ENCODE data around the gene GOPC. TPM values are rescaled to one million over a fixed set of nuclear protein-coding genes. Genes with fewer than 3 reads are reported as not detected.

The GOPC gene
- total RNA-seq, 1 donor from 2014 or later: 48.8 TPM

DNA sequence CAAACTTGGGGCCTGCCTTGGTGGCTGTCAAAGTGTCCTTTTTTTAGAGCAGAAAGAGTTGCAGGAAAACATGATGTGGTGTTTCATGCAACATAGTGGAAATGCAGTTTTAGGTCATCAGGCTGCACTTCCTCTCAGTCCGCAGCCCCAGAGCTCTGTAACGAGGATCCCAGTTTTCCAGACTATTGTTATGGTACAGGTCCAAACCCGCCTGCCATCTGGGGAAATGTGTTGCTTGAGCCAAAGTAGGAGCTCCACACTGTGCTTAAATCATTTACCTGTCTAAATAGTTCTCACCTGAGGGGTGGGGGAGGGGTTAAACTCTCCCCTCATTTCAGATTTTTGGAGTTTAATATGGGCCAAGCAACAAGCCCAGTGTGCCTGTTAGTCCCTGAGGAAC, 59.8 kb downstream of the GOPC start:
- TF ChIP-seq, protein P1, sequence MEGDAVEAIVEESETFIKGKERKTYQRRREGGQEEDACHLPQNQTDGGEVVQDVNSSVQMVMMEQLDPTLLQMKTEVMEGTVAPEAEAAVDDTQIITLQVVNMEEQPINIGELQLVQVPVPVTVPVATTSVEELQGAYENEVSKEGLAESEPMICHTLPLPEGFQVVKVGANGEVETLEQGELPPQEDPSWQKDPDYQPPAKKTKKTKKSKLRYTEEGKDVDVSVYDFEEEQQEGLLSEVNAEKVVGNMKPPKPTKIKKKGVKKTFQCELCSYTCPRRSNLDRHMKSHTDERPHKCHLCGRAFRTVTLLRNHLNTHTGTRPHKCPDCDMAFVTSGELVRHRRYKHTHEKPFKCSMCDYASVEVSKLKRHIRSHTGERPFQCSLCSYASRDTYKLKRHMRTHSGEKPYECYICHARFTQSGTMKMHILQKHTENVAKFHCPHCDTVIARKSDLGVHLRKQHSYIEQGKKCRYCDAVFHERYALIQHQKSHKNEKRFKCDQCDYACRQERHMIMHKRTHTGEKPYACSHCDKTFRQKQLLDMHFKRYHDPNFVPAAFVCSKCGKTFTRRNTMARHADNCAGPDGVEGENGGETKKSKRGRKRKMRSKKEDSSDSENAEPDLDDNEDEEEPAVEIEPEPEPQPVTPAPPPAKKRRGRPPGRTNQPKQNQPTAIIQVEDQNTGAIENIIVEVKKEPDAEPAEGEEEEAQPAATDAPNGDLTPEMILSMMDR (IDR thresholded peaks at IDR 0.05; ENCODE audit: unreplicated experiment): no peak
- Mint-ChIP-seq H3K9me3 (ENCODE audit: low read depth) (no peaks in the 10 kb centered on the region), H3K27me3 (no peaks in the 10 kb centered on the region), H3K27ac (no peak overlapping the region), H3K4me1 (ENCODE audit: low read depth) (peaks cover 8% of the 10 kb centered on the region), H3K4me3 (ENCODE audit: low read depth) (no peak overlapping the region), H3K36me3 (ENCODE audit: insufficient read depth) (peaks cover 39% of the 10 kb centered on the region)
- DNase-seq (ENCODE audit: low spot score, unreplicated experiment): no peak

DNA sequence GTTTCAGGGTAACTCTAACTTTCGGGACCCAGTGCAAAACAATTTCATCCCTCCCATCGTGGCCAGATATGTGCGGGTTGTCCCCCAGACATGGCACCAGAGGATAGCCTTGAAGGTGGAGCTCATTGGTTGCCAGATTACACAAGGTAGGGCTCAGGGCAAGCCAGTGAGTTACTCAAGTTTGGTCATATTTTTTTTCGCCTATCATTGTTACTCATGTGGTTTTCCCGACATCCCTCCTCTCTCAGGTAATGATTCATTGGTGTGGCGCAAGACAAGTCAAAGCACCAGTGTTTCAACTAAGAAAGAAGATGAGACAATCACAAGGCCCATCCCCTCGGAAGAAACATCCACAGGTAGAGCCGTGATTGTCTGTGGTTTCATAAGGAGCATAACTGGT, 61.6 kb downstream of the GOPC start:
- Mint-ChIP-seq H3K36me3 (ENCODE audit: insufficient read depth) (peaks cover 33% of the 10 kb centered on the region), H3K4me3 (ENCODE audit: low read depth) (no peak overlapping the region), H3K4me1 (ENCODE audit: low read depth) (peaks cover 8% of the 10 kb centered on the region), H3K9me3 (ENCODE audit: low read depth) (no peaks in the 10 kb centered on the region), H3K27me3 (no peaks in the 10 kb centered on the region), H3K27ac (no peak overlapping the region)
- no peak for DNase-seq (ENCODE audit: low spot score, unreplicated experiment)
- TF ChIP-seq, protein P1 (IDR thresholded peaks at IDR 0.05; ENCODE audit: unreplicated experiment): no peak

DNA sequence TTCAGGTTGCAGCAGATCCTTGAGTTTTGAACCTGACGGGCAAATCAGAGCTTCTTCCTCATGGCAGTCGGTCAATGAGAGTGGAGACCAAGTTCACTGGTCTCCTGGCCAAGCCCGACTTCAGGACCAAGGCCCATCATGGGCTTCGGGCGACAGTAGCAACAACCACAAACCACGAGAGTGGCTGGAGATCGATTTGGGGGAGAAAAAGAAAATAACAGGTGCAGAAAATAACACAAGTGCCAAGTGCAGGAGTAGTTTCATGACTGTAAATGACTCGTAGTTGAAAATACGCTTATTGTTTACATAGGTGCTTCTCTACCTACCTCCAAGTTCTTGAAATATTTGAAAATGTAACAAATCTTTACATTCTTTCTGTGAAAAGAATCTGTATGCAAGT, 63.7 kb downstream of the GOPC start:
- H3K36me3 Mint-ChIP-seq (ENCODE audit: insufficient read depth): peaks cover 29% of the 10 kb centered on the region
- DNase-seq (ENCODE audit: low spot score, unreplicated experiment): no peak
- H3K27me3 Mint-ChIP-seq: no peaks in the 10 kb centered on the region
- H3K9me3 Mint-ChIP-seq (ENCODE audit: low read depth): no peaks in the 10 kb centered on the region
- H3K4me3 Mint-ChIP-seq (ENCODE audit: low read depth): no peak overlapping the region
- TF ChIP-seq, protein P1 (IDR thresholded peaks at IDR 0.05; ENCODE audit: unreplicated experiment): no peak
- H3K27ac Mint-ChIP-seq: no peak overlapping the region
- no peaks in the 10 kb centered on the region for H3K4me1 Mint-ChIP-seq (ENCODE audit: low read depth)

GRCh38 chr6:117536317-117536716, 66.0 kb downstream of the GOPC start:
- Mint-ChIP-seq H3K27ac (peak overlapping the region; percentile 39), H3K4me1 (ENCODE audit: low read depth) (no peaks in the 10 kb centered on the region), H3K36me3 (ENCODE audit: insufficient read depth) (peaks cover 30% of the 10 kb centered on the region), H3K4me3 (ENCODE audit: low read depth) (no peak overlapping the region), H3K27me3 (no peaks in the 10 kb centered on the region), H3K9me3 (ENCODE audit: low read depth) (no peaks in the 10 kb centered on the region)
- TF ChIP-seq, protein P1 (IDR thresholded peaks at IDR 0.05; ENCODE audit: unreplicated experiment): no peak
- DNase-seq (ENCODE audit: low spot score, unreplicated experiment): no peak

GRCh38 chr6:117534974-117535373, 67.3 kb downstream of the GOPC start:
- H3K4me1 Mint-ChIP-seq (ENCODE audit: low read depth): no peaks in the 10 kb centered on the region
- TF ChIP-seq, protein P1 (IDR thresholded peaks at IDR 0.05; ENCODE audit: unreplicated experiment): no peak
- H3K4me3 Mint-ChIP-seq (ENCODE audit: low read depth): no peak overlapping the region
- no peak for DNase-seq (ENCODE audit: low spot score, unreplicated experiment)
- no peak overlapping the region for H3K27ac Mint-ChIP-seq
- no peaks in the 10 kb centered on the region for H3K27me3 Mint-ChIP-seq
- peaks cover 20% of the 10 kb centered on the region for H3K36me3 Mint-ChIP-seq (ENCODE audit: insufficient read depth)
- no peaks in the 10 kb centered on the region for H3K9me3 Mint-ChIP-seq (ENCODE audit: low read depth)

Measured in progenitor cell of endocrine pancreas (in vitro differentiated cells).